PC-9 (cell line): ENCODE results near the gene GPI. TPM values are rescaled to one million over a fixed set of nuclear protein-coding genes. Genes with fewer than 3 reads are reported as not detected.
A peak's percentile ranks its signal among the peaks of the same experiment; 100 is the strongest.

Experiments
- Bru-seq: library from RNA; stranded (reverse); fragments of 400-500 nt; gene quantifications from one replicate; lab custom pipeline; 2021; lab: Mats Ljungman, UMichigan
- BruChase-seq, 2 experiments: library from RNA; stranded (reverse); fragments of 400-500 nt; gene quantifications; one replicate each; lab custom pipeline; 2021; lab: Mats Ljungman, UMichigan
- BruUV-seq: library from RNA; stranded (reverse); fragments of 400-500 nt; replicated peaks from 2 replicates; lab custom pipeline; 2021; lab: Mats Ljungman, UMichigan
- CTCF ChIA-PET: fragments of 300-600 bp; sonication (Branson Sonifier 250); formaldehyde crosslinking; loops from one replicate; lab custom pipeline; 2022; ENCODE audit warnings: antibody characterized with exemption; lab: Charles Lee
- POLR2A ChIA-PET: fragments of 300-600 bp; sonication (Branson Sonifier 250); formaldehyde crosslinking; loops from one replicate; lab custom pipeline; 2022; ENCODE audit warnings: antibody characterized with exemption; ENCODE audit not compliant: unreplicated experiment; lab: Charles Lee
- DNase-seq, 2 experiments: peaks; one replicate each; pipeline versions ENCODE4 v3.0.0 to v3.0.0-alpha.2; 2015 to 2022; ENCODE audit warnings: mixed read lengths in 1 of 2
- H2AFZ ChIP-seq: fragments of 200-600 bp; sonication (generic); 2 replicates; pipeline ENCODE4 v1.8.1; 2017; ENCODE audit warnings: antibody characterized with exemption
- H3F3A ChIP-seq: fragments of 200-600 bp; sonication (generic); 2 replicates; pipeline ENCODE4 v1.8.1; 2017; ENCODE audit warnings: antibody characterized with exemption, mild to moderate bottlenecking, low read depth; ENCODE audit not compliant: insufficient read depth
- H3K27ac ChIP-seq: fragments of 200-600 bp; sonication (generic); 2 replicates; pipeline ENCODE4 v1.6.1; 2016; ENCODE audit warnings: mixed run types
- H3K27me3 ChIP-seq: fragments of 200-600 bp; sonication (generic); 2 replicates; pipeline ENCODE4 v1.6.1; 2016; ENCODE audit warnings: low read depth, mixed run types; ENCODE audit not compliant: insufficient read depth
- H3K36me3 ChIP-seq: fragments of 200-600 bp; sonication (generic); 2 replicates; pipeline ENCODE4 v1.6.1; 2016; ENCODE audit warnings: low read depth, mixed run types
- H3K4me1 ChIP-seq: fragments of 200-600 bp; sonication (generic); replicated peaks from 2 replicates; pipeline ENCODE4 v1.6.1; 2016; ENCODE audit warnings: mixed run types; ENCODE audit not compliant: insufficient read depth
- H3K4me2 ChIP-seq: fragments of 200-600 bp; sonication (generic); 2 replicates; pipeline ENCODE4 v1.6.1; 2017; ENCODE audit warnings: mixed run types
- H3K4me3 ChIP-seq: fragments of 200-600 bp; sonication (generic); 2 replicates; pipeline ENCODE4 v1.6.1; 2016; ENCODE audit warnings: mixed run types
- H3K79me2 ChIP-seq: fragments of 200-600 bp; sonication (generic); 2 replicates; pipeline ENCODE4 v1.6.1; 2017; ENCODE audit warnings: low read depth, mixed run types
- H3K9me2 ChIP-seq: fragments of 200-600 bp; sonication (generic); 2 replicates; pipeline ENCODE4 v1.8.1; 2017; ENCODE audit warnings: mild to moderate bottlenecking; ENCODE audit not compliant: insufficient read depth
- H3K9me3 ChIP-seq: fragments of 200-600 bp; sonication (generic); 2 replicates; pipeline ENCODE4 v1.8.1; 2016; ENCODE audit warnings: low read depth; ENCODE audit not compliant: insufficient read depth
- H4K20me1 ChIP-seq: fragments of 200-600 bp; sonication (generic); 2 replicates; pipeline ENCODE4 v1.8.1; 2017; ENCODE audit not compliant: insufficient read depth
- EZH2 ChIP-seq: fragments of 200-600 bp; sonication (generic); IDR thresholded peaks from 2 replicates; pipeline ENCODE4 v1.8.0; 2017; ENCODE audit warnings: antibody characterized with exemption, low read depth
- intact Hi-C: fragments of 100-400 bp; cut with micrococcal nuclease; formaldehyde crosslinking; loops from one replicate; pipeline ENCODE4 v1.10.0; 2022; ENCODE audit not compliant: unreplicated experiment
- long read RNA-seq: library from polyadenylated mRNA; stranded (forward); transcript quantifications from one replicate; pipeline ENCODE4 v2.0.0, GENCODE V29; 2022
- total RNA-seq: library from RNA; stranded (reverse); gene quantifications from 2 replicates; pipeline ENCODE4 v1.2.3, GENCODE V29; 2021
- TF ChIP-seq, protein P1 (sequence below): fragments of 200-600 bp; sonication (generic); conservative IDR thresholded peaks from 2 replicates; pipeline ENCODE4 v1.6.1; 2017; ENCODE audit warnings: mixed run types, antibody characterized with exemption, mild to moderate bottlenecking, moderate library complexity

The GPI gene
- 365 and 522 TPM in 2 replicates for total RNA-seq
- percentile 78 among the genes with signal in this experiment for Bru-seq, nascent RNA
- percentile 85 among the genes with signal in this experiment for BruChase-seq, experiment 1, labeled RNA remaining after a 2-hour chase
- BruChase-seq, experiment 2, labeled RNA remaining after a 6-hour chase = percentile 91 among the genes with signal in this experiment
- long read RNA-seq, full-length matches to known transcripts = 346 of 414 reads
- long read RNA-seq, partial matches to known transcripts = 40 of 414 reads
- long read RNA-seq, other reads (novel, unspliced or antisense) = 28 of 414 reads

DNA sequence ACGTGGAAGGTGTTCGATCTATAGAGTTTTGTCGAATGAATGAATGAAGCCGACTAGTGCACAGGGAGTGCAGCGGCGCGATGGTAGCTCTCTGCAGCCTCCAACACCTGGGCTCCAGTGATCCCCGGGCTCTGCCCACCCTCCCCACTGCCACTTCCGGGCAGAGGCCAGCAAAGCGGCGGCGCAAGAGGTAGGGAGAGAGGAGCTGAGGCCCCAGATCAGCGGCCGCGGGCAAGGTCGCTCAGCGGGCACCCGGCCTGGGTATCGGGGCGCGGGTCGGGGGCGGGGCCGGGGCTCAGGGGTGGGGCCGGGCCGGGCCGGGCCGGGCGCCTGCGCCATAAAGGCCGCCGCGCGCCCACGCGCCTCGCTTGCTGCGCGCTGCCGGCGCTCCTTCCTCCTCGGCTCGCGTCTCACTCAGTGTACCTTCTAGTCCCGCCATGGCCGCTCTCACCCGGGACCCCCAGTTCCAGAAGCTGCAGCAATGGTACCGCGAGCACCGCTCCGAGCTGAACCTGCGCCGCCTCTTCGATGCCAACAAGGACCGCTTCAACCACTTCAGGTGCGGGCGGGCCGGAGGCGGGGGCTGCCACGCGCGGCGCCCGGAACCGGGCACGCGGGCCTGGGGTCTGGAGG lies at the start of gene GPI:
Gene GPI (plus strand): TSS at position 367 of the 633 bp plus-strand sequence. CDS start 71 bp downstream, at position 438.
- Histone ChIP-seq H2AFZ (peak within 1 kb of the TSS; percentile 93), H3K27ac (peak within 1 kb of the TSS; percentile 56), H3K36me3 (peaks cover 34% of the 10 kb centered on the region), H3K79me2 (peaks cover 43% of the 10 kb centered on the region), H3K9me3 (no peaks in the 10 kb centered on the region), H4K20me1 (peaks cover 16% of the 10 kb centered on the region; the same call in 1 of the 2 replicates), H3K4me2 (peak within 1 kb of the TSS; percentile 81), H3F3A (peaks cover 23% of the 10 kb centered on the region; the same call in 1 of the 2 replicates), H3K4me3 (peak within 1 kb of the TSS; percentile 80), H3K4me1 (peaks cover 22% of the 10 kb centered on the region), H3K9me2 (no peaks in the 10 kb centered on the region), H3K27me3 (no peaks in the 10 kb centered on the region)
- CTCF ChIA-PET = interaction anchor here (0.6 to 0.7 kb wide), 3 partner anchors 9 to 1464 kb away, joined by 3 to 7 read pairs (median 5); no protein-coding TSS in a partner anchor
- no peak for TF ChIP-seq EZH2
- TF ChIP-seq, protein P1, sequence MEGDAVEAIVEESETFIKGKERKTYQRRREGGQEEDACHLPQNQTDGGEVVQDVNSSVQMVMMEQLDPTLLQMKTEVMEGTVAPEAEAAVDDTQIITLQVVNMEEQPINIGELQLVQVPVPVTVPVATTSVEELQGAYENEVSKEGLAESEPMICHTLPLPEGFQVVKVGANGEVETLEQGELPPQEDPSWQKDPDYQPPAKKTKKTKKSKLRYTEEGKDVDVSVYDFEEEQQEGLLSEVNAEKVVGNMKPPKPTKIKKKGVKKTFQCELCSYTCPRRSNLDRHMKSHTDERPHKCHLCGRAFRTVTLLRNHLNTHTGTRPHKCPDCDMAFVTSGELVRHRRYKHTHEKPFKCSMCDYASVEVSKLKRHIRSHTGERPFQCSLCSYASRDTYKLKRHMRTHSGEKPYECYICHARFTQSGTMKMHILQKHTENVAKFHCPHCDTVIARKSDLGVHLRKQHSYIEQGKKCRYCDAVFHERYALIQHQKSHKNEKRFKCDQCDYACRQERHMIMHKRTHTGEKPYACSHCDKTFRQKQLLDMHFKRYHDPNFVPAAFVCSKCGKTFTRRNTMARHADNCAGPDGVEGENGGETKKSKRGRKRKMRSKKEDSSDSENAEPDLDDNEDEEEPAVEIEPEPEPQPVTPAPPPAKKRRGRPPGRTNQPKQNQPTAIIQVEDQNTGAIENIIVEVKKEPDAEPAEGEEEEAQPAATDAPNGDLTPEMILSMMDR = no peak
- POLR2A ChIA-PET = interaction anchor here (0.6 to 0.7 kb wide), 3 partner anchors 15 to 226 kb away, joined by 3 to 6 read pairs (median 4); no protein-coding TSS in a partner anchor
- DNase-seq = peak in 1 of 2 experiments; percentile 75
- intact Hi-C loops = no loop called here
- BruUV-seq = no TSS peak

DNA sequence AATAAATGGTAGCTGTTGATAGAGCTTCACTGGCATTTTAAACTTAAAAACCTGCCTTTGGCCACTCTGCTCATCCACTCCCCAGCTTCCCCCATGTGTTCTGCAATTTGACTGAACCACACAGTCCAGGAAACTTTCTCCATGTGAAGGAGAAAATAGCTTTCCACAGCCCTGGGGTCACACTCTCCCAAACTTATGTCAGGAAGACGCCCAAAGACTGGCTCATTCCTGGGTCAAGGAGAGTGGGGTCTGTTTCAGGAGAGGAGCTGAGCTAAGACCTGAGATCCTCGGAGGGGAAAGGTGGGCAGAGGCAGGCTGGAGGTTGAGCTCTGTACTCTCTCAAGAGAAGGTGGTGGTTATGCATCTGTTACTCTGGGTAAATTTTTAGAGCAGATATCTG lies 48.7 kb upstream of the GPI start:
- Histone ChIP-seq H3K36me3 (0 out of 2 replicates have a peak, but pooled peaks cover under 1% of the 10 kb centered on the region), H3K9me3 (no peaks in the 10 kb centered on the region), H3F3A (peaks cover 37% of the 10 kb centered on the region), H3K4me2 (peak overlapping the region; percentile 78), H3K27me3 (no peaks in the 10 kb centered on the region), H3K4me3 (no peak overlapping the region), H2AFZ (no peak overlapping the region), H3K27ac (0 out of 2 replicates have a peak overlapping the region, but pooled peaks have one; percentile 22), H3K79me2 (peaks cover 12% of the 10 kb centered on the region), H3K4me1 (peaks cover 52% of the 10 kb centered on the region), H4K20me1 (no peaks in the 10 kb centered on the region), H3K9me2 (no peaks in the 10 kb centered on the region)
- ChIA-PET POLR2A (interaction anchor here (0.5 kb wide), 1 partner anchor 144 kb away, joined by 3 read pairs; no protein-coding TSS in a partner anchor), CTCF (no interaction called here)
- TF ChIP-seq EZH2 = no peak
- TF ChIP-seq, protein P1 = no peak
- no peak for DNase-seq
- intact Hi-C loops = loop anchor here (10.0 kb wide), 1 partner anchor 61 kb away; the partner anchor contains the start of gene GARRE1
- no TSS peak for BruUV-seq

DNA sequence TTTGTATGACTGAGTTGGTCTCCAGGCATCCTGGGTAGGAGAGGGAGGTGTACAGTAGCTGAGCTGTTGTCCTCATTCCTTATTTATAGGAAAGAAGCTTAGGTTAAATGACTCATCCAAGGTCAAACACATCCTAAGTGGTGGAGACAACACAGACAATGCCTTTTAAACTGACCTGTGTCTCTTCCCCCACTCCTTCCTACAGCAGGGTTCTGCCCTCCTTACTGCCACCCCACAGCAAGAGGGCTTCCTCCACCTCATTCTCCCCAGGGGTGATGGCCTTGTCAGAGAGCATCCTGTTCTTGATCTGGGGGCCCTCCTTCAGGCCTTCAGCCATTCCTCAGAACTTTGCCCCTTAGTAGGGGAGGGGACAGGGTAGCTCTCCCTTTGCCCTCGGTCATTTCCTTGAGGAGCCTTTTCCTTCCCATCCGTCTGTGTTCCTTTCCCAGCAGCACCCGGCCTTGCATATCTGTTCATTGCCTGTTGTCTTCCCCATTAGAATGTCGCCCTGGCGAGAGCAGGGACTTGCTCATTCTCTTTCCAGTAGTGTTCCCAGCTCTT lies 48.2 kb upstream of the GPI start:
- Histone ChIP-seq H3K4me1 (peaks cover 52% of the 10 kb centered on the region), H4K20me1 (no peaks in the 10 kb centered on the region), H3K27ac (no peak overlapping the region), H3K79me2 (peaks cover 12% of the 10 kb centered on the region), H3K27me3 (no peaks in the 10 kb centered on the region), H2AFZ (no peak overlapping the region), H3K9me3 (no peaks in the 10 kb centered on the region), H3K4me2 (peak overlapping the region; percentile 78), H3K9me2 (no peaks in the 10 kb centered on the region), H3K36me3 (0 out of 2 replicates have a peak, but pooled peaks cover 6% of the 10 kb centered on the region), H3K4me3 (no peak overlapping the region), H3F3A (peaks cover 37% of the 10 kb centered on the region)
- no peak for TF ChIP-seq EZH2
- TF ChIP-seq, protein P1 = no peak
- ChIA-PET POLR2A (interaction anchor here (0.6 kb wide), 2 partner anchors 19 to 43 kb away, joined by 4 to 11 read pairs; no protein-coding TSS in a partner anchor), CTCF (interaction anchor here (0.6 kb wide), 1 partner anchor 185 kb away, joined by 3 read pairs; no protein-coding TSS in a partner anchor)
- intact Hi-C loops = loop anchor here (10.0 kb wide), 1 partner anchor 62 kb away; the partner anchor contains the start of gene GARRE1
- BruUV-seq = no TSS peak
- DNase-seq = peak in 1 of 2 experiments; percentile 51
